DND-41 (cell line): ENCODE measurements around the gene SRRM3.

ENCODE experiments used
- EZH2 ChIP-seq: IDR thresholded peaks from 3 replicates; pipeline ENCODE4 v1.6.1; 2012; ENCODE audit warnings: borderline replicate concordance, low read depth, mild to moderate bottlenecking, moderate library complexity, low read length, inconsistent platforms; ENCODE audit not compliant: severe bottlenecking
- TF ChIP-seq, protein P1 (sequence below): IDR thresholded peaks from 2 replicates; pipeline ENCODE4 v1.5.1; 2012; ENCODE audit warnings: borderline replicate concordance, low read length, moderate library complexity, mild to moderate bottlenecking; ENCODE audit not compliant: poor library complexity, severe bottlenecking; ENCODE audit errors: extremely low read depth

DNA sequence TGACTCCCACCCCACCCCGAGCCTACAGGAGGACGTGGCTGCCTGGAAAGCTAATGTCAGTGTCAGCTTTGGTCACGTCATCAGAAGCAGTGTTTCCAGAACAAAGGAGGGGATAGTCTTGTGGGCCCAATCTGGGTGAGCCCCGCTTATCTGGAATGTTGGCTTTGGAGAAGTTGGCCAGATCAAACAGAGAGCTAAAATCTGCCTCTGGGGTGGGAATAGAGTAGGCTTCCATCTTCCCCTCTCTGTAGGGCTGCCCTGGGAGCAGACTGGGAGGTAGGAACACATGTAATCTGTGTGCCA lies 32.5 kb downstream of the SRRM3 start:
- TF ChIP-seq, protein P1, sequence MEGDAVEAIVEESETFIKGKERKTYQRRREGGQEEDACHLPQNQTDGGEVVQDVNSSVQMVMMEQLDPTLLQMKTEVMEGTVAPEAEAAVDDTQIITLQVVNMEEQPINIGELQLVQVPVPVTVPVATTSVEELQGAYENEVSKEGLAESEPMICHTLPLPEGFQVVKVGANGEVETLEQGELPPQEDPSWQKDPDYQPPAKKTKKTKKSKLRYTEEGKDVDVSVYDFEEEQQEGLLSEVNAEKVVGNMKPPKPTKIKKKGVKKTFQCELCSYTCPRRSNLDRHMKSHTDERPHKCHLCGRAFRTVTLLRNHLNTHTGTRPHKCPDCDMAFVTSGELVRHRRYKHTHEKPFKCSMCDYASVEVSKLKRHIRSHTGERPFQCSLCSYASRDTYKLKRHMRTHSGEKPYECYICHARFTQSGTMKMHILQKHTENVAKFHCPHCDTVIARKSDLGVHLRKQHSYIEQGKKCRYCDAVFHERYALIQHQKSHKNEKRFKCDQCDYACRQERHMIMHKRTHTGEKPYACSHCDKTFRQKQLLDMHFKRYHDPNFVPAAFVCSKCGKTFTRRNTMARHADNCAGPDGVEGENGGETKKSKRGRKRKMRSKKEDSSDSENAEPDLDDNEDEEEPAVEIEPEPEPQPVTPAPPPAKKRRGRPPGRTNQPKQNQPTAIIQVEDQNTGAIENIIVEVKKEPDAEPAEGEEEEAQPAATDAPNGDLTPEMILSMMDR = no peak
- no peak for TF ChIP-seq EZH2
